ENCODE results near the gene CRTAC1.

- TF ChIP-seq CTCF (IDR thresholded peaks at IDR 0.05) (no peak), POLR2A (IDR thresholded peaks at IDR 0.05) (no peak), POLR2AphosphoS5 (IDR thresholded peaks at IDR 0.05) (no peak)
These were observed 168.5 kb downstream of the CRTAC1 start for GRCh38 chr10:97861924-97862323.

Measured in transverse colon (tissue), 4 donors.